ENCODE data around the gene UMODL1. TPM values are rescaled to one million over a fixed set of nuclear protein-coding genes. Genes with fewer than 3 reads are reported as not detected.

UMODL1 gene
- total RNA-seq, 5 donors from 2014 or later (not counting 1 experiment from before 2014, with no cell fraction given) = 0.16 to 0.99 (median 0.82) TPM

- peaks cover 0 to 5% (median 0%) of the 10 kb centered on the region in 3 donors for H3K4me1 Mint-ChIP-seq
- H3K36me3 ChIP-seq (ENCODE audit: control insufficient read depth in 2 of 2, extremely low read depth in 1 of 2, insufficient read depth in 1 of 2, low read length in 1 of 2) = no peaks in the 10 kb centered on the region
- DNase-seq (no peak), ATAC-seq (replicated peaks in 1 of 4) (no peak)
- WGBS (ENCODE audit: insufficient coverage) = 97% methylated on average over 7 of the region's 9 CpGs
- ChIA-PET POLR2A (no interaction called here), CTCF (no interaction called here)
- H3K4me3 ChIP-seq (ENCODE audit: control insufficient read depth in 1 of 2, extremely low read depth in 1 of 2, low read length in 1 of 2) = no peak overlapping the region
- H3K27me3 ChIP-seq (replicated peaks in 1 of 2; ENCODE audit: control insufficient read depth in 2 of 2, extremely low read depth in 1 of 2, insufficient read depth in 2 of 2, low read length in 1 of 2) = peaks cover 0 to 20% of the 10 kb centered on the region in 2 experiments
- no peak overlapping the region for H3K27ac Mint-ChIP-seq
- no peaks in the 10 kb centered on the region for H3K9me3 Mint-ChIP-seq
- H3K4me1 ChIP-seq (ENCODE audit: control insufficient read depth in 1 of 2, extremely low read depth in 1 of 2, insufficient read depth in 2 of 2, low read length in 2 of 2) = no peaks in the 10 kb centered on the region
- peaks cover 0 to 2% of the 10 kb centered on the region in 2 donors for H3K27me3 Mint-ChIP-seq
- no peak overlapping the region for H3K27ac ChIP-seq (ENCODE audit: low read length)
- H3K36me3 Mint-ChIP-seq = no peaks in the 10 kb centered on the region
- H3K4me3 Mint-ChIP-seq = no peak overlapping the region
- no peaks in the 10 kb centered on the region for H3K9me3 ChIP-seq
These were observed 45.1 kb upstream of the UMODL1 start for GRCh38 chr21:42026082-42026435.

DNA sequence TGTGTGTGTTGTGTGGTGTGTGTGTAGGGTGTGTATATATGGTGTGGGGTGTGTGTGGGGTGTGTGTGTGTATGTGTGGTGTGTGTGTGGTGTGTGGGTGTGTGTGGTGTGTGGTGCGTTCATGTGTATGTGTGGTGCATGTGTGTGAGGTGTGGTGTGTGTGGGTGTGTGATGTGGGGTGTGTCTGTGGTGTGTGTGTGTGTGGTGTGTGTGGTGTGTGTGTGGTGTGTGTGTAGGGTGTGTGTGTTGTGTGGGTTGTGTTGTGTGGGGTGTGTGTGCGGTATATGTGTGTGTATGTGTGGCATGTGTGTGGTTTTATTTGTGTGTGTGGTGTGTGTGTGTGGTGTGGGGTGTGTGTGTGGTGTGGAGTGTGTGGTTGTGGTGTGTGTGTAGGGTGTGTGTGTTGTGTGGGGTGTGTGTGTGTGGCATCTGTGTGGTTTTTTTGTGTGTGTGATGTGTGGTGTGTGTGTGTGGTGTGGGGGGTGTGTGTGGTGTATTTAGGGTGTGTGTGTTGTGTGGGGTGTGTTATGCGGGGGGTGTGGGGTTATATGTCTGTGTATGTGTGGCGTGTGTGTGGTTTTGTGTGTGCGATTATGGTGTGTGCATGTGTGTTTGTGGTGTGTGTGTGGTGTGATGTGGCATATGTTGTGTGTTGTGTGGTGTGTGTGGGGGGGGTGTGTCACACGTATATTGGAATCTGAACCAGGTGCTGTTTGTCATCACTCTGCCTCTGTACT lies 43.9 kb upstream of the UMODL1 start:
- Histone ChIP-seq H3K4me1 (ENCODE audit: control insufficient read depth in 1 of 2, extremely low read depth in 1 of 2, insufficient read depth in 2 of 2, low read length in 2 of 2) (no peaks in the 10 kb centered on the region), H3K27me3 (replicated peaks in 1 of 2; ENCODE audit: control insufficient read depth in 2 of 2, extremely low read depth in 1 of 2, insufficient read depth in 2 of 2, low read length in 1 of 2) (peaks cover 0 to 14% of the 10 kb centered on the region in 2 experiments), H3K4me3 (ENCODE audit: control insufficient read depth in 1 of 2, extremely low read depth in 1 of 2, low read length in 1 of 2) (no peak overlapping the region), H3K9me3 (no peaks in the 10 kb centered on the region), H3K36me3 (ENCODE audit: control insufficient read depth in 2 of 2, extremely low read depth in 1 of 2, insufficient read depth in 1 of 2, low read length in 1 of 2) (no peaks in the 10 kb centered on the region), H3K27ac (ENCODE audit: low read length) (no peak overlapping the region)
- CTCF ChIA-PET = no interaction called here
- WGBS (ENCODE audit: insufficient coverage) = 88% methylated on average over 5 of the region's 6 CpGs
- no peak for DNase-seq
- ATAC-seq (replicated peaks in 1 of 4) = no peak
- POLR2A ChIA-PET = no interaction called here
- H3K4me1 Mint-ChIP-seq = peaks cover 0 to 5% (median 0%) of the 10 kb centered on the region in 3 donors
- peaks cover 0 to 2% of the 10 kb centered on the region in 2 donors for H3K27me3 Mint-ChIP-seq
- H3K36me3 Mint-ChIP-seq = no peaks in the 10 kb centered on the region
- H3K9me3 Mint-ChIP-seq = no peaks in the 10 kb centered on the region
- H3K4me3 Mint-ChIP-seq = no peak overlapping the region
- no peak overlapping the region for H3K27ac Mint-ChIP-seq

DNA sequence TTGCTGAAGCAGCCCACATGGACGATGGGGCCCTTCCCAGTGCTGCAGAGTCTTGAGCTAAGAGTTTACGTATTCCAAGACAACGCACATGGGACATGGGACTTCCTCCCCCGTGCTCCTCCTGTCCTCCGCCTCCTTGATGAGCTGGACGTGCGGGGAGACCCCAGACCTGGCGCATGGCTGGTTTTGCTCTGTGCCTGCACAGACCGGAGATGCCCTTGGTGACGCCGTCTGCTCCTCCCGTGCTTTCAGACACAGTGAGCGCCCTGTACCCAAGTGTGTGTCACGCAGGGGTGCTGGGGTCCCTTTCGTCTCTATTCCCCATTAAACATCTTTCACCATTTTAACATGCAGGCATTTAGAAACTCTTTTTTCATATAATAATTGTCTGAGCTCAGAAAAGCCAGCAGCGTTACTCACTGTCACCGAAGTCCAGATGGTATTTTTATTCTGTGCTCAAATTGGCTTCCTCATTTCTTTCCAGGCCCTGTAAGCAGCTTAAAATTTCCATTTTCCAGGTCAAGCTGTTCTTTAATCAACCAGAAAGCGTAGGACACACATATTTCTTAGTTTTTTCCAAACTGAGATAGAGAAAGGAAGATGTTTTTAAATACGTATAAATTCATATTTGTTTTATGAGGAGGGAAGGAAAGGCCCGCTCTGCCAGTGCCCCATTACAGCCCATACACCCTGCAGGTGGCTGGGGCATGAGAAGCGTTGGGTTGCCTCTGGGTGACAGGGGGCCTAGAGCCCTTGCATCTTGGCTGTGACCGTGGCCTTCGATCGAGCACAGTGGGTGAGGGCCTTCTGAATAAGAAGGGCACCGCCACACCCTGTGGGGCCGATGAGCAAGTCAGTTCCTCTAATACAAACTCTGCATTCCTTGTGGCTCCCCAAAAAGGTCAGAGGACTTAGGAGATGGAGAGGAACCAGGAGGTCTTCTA lies 43.0 kb upstream of the UMODL1 start:
- WGBS (ENCODE audit: insufficient coverage) = 95% methylated on average over 17 of the region's 26 CpGs
- Histone ChIP-seq H3K36me3 (ENCODE audit: control insufficient read depth in 2 of 2, extremely low read depth in 1 of 2, insufficient read depth in 1 of 2, low read length in 1 of 2) (no peaks in the 10 kb centered on the region), H3K4me3 (ENCODE audit: control insufficient read depth in 1 of 2, extremely low read depth in 1 of 2, low read length in 1 of 2) (no peak overlapping the region), H3K27ac (ENCODE audit: low read length) (no peak overlapping the region), H3K4me1 (ENCODE audit: control insufficient read depth in 1 of 2, extremely low read depth in 1 of 2, insufficient read depth in 2 of 2, low read length in 2 of 2) (no peaks in the 10 kb centered on the region), H3K27me3 (replicated peaks in 1 of 2; ENCODE audit: control insufficient read depth in 2 of 2, extremely low read depth in 1 of 2, insufficient read depth in 2 of 2, low read length in 1 of 2) (peaks cover 0 to 19% of the 10 kb centered on the region in 2 experiments), H3K9me3 (no peaks in the 10 kb centered on the region)
- ATAC-seq (replicated peaks in 1 of 4) (no peak), DNase-seq (no peak)
- Mint-ChIP-seq H3K4me1 (peaks cover 0 to 5% (median 0%) of the 10 kb centered on the region in 3 donors), H3K36me3 (no peaks in the 10 kb centered on the region), H3K27me3 (peaks cover 0 to 2% of the 10 kb centered on the region in 2 donors), H3K27ac (no peak overlapping the region), H3K4me3 (no peak overlapping the region), H3K9me3 (no peaks in the 10 kb centered on the region)
- CTCF ChIA-PET = no interaction called here
- POLR2A ChIA-PET = no interaction called here

- Histone ChIP-seq H3K9me3 (no peaks in the 10 kb centered on the region), H3K27ac (ENCODE audit: low read length) (no peak overlapping the region), H3K4me1 (ENCODE audit: control insufficient read depth in 1 of 2, extremely low read depth in 1 of 2, insufficient read depth in 2 of 2, low read length in 2 of 2) (no peaks in the 10 kb centered on the region), H3K36me3 (ENCODE audit: control insufficient read depth in 2 of 2, extremely low read depth in 1 of 2, insufficient read depth in 1 of 2, low read length in 1 of 2) (no peaks in the 10 kb centered on the region), H3K27me3 (replicated peaks in 1 of 2; ENCODE audit: control insufficient read depth in 2 of 2, extremely low read depth in 1 of 2, insufficient read depth in 2 of 2, low read length in 1 of 2) (peaks cover 0 to 23% of the 10 kb centered on the region in 2 experiments), H3K4me3 (ENCODE audit: control insufficient read depth in 1 of 2, extremely low read depth in 1 of 2, low read length in 1 of 2) (no peak overlapping the region)
- 88% methylated on average over 8 of the region's 9 CpGs for WGBS (ENCODE audit: insufficient coverage)
- Mint-ChIP-seq H3K27ac (no peak overlapping the region), H3K4me1 (peaks cover 0 to 5% (median 0%) of the 10 kb centered on the region in 3 donors), H3K36me3 (no peaks in the 10 kb centered on the region), H3K4me3 (no peak overlapping the region), H3K9me3 (no peaks in the 10 kb centered on the region), H3K27me3 (peaks cover 0 to 2% of the 10 kb centered on the region in 2 donors)
- ATAC-seq (replicated peaks in 1 of 4) (no peak), DNase-seq (no peak)
- ChIA-PET POLR2A (no interaction called here), CTCF (no interaction called here)
These were observed 42.2 kb upstream of the UMODL1 start for GRCh38 chr21:42028766-42029425.

DNA sequence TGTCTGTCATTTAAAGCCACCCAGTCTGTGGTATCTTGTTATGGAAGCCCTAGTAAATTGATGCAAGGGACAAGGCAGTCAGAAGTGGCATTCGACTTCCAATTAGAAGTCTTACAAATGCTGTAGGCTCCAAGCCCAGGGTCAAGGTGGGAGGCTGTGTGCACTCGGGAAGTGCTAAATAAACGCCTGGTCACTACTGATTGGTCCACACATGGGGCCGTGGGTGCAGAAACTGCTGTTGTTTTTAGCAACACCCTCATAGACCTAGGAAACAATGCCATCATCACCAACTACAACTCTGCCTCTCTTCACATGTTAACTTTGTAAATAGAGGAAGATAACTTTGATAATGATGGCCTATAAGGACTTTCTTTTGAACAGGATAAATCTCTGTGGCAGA lies 40.8 kb upstream of the UMODL1 start:
- Histone ChIP-seq H3K27ac (ENCODE audit: low read length) (no peak overlapping the region), H3K4me3 (ENCODE audit: control insufficient read depth in 1 of 2, extremely low read depth in 1 of 2, low read length in 1 of 2) (no peak overlapping the region), H3K27me3 (replicated peaks in 1 of 2; ENCODE audit: control insufficient read depth in 2 of 2, extremely low read depth in 1 of 2, insufficient read depth in 2 of 2, low read length in 1 of 2) (peaks cover 0 to 19% of the 10 kb centered on the region in 2 experiments), H3K4me1 (ENCODE audit: control insufficient read depth in 1 of 2, extremely low read depth in 1 of 2, insufficient read depth in 2 of 2, low read length in 2 of 2) (no peaks in the 10 kb centered on the region), H3K36me3 (ENCODE audit: control insufficient read depth in 2 of 2, extremely low read depth in 1 of 2, insufficient read depth in 1 of 2, low read length in 1 of 2) (no peaks in the 10 kb centered on the region), H3K9me3 (no peaks in the 10 kb centered on the region)
- ChIA-PET CTCF (no interaction called here), POLR2A (no interaction called here)
- no peak for DNase-seq
- H3K27me3 Mint-ChIP-seq = no peaks in the 10 kb centered on the region
- 74% methylated on average over 3 of the region's 4 CpGs for WGBS (ENCODE audit: insufficient coverage)
- no peak for ATAC-seq (replicated peaks in 1 of 4)
- H3K9me3 Mint-ChIP-seq = no peaks in the 10 kb centered on the region
- H3K4me1 Mint-ChIP-seq = peaks cover 0 to 5% (median 0%) of the 10 kb centered on the region in 3 donors
- no peaks in the 10 kb centered on the region for H3K36me3 Mint-ChIP-seq
- no peak overlapping the region for H3K4me3 Mint-ChIP-seq
- H3K27ac Mint-ChIP-seq = no peak overlapping the region

DNA sequence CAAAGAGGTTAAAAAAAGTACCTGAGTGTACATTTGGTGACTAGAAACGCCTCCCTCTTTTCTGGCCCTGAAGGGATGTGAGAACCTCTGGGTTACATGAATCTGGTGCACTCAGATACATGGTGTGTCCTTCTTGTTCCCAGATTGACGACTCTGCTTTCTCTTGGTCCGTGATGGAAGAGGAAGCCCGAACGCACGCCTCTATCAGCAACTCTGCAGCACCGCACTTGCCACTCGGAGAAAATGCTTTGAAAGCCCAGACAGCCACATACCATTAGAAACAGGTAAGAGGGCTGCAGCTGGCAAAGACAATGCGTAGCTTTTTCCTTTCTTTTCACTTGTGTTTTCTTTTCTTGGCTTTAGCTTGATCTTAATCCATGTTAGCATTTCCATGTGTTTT lies 39.9 kb upstream of the UMODL1 start:
- H3K27ac Mint-ChIP-seq = no peak overlapping the region

More for the DNA sequence above, 39.9 kb upstream of the UMODL1 start:
- Histone ChIP-seq H3K27me3 (replicated peaks in 1 of 2; ENCODE audit: control insufficient read depth in 2 of 2, extremely low read depth in 1 of 2, insufficient read depth in 2 of 2, low read length in 1 of 2) (peaks cover 0 to 17% of the 10 kb centered on the region in 2 experiments), H3K27ac (ENCODE audit: low read length) (no peak overlapping the region), H3K9me3 (no peaks in the 10 kb centered on the region), H3K36me3 (ENCODE audit: control insufficient read depth in 2 of 2, extremely low read depth in 1 of 2, insufficient read depth in 1 of 2, low read length in 1 of 2) (no peaks in the 10 kb centered on the region), H3K4me1 (ENCODE audit: control insufficient read depth in 1 of 2, extremely low read depth in 1 of 2, insufficient read depth in 2 of 2, low read length in 2 of 2) (no peaks in the 10 kb centered on the region), H3K4me3 (ENCODE audit: control insufficient read depth in 1 of 2, extremely low read depth in 1 of 2, low read length in 1 of 2) (no peak overlapping the region)
- DNase-seq (no peak), ATAC-seq (replicated peaks in 1 of 4) (no peak)
- Mint-ChIP-seq H3K4me1 (peaks cover 0 to 5% (median 0%) of the 10 kb centered on the region in 3 donors), H3K4me3 (no peak overlapping the region), H3K27me3 (no peaks in the 10 kb centered on the region), H3K36me3 (no peaks in the 10 kb centered on the region), H3K9me3 (no peaks in the 10 kb centered on the region)
- WGBS (ENCODE audit: insufficient coverage) = 85% methylated on average over 7 of the region's 9 CpGs
- CTCF ChIA-PET = no interaction called here
- POLR2A ChIA-PET = interaction anchor here in 1 of 2 donors (0.5 kb wide), 1 partner anchor 85 kb away, joined by 8 read pairs; no protein-coding TSS in a partner anchor

Measured in T-cell (primary cell).